HepG2 (cell line): ENCODE measurements around the gene TFEB. TPM values are rescaled to one million over a fixed set of nuclear protein-coding genes. Genes with fewer than 3 reads are reported as not detected.

Experiments used
- CSRNP1 ChIP-seq: sonication (generic); formaldehyde crosslinking; IDR thresholded peaks from 2 replicates; pipeline ENCODE4 v1.8.1; 2023; ENCODE audit warnings: mild to moderate bottlenecking, missing genetic modification reagents
- FOXO1 ChIP-seq: sonication (generic); formaldehyde crosslinking; IDR thresholded peaks from 2 replicates; pipeline ENCODE4 v1.4.0; 2020; ENCODE audit warnings: missing genetic modification reagents
- HCFC1 ChIP-seq: fragments of 150-350 bp; IDR thresholded peaks from 2 replicates; pipeline ENCODE4 v1.6.1; 2014; ENCODE audit warnings: low read depth, low read length
- HDAC2 ChIP-seq: sonication (generic); formaldehyde crosslinking; IDR thresholded peaks from 2 replicates; pipeline ENCODE4 v1.4.0; 2020; ENCODE audit warnings: missing genetic modification reagents
- LCORL ChIP-seq, 2 experiments: fragments of 450-650 bp in 1 of 2; sonication (generic) in 1 of 2; formaldehyde crosslinking in 1 of 2; IDR thresholded peaks; 2 replicates each; pipeline versions ENCODE4 v1.5.0 to v1.6.1; 2017 to 2020; ENCODE audit warnings: antibody characterized with exemption in 1 of 2, missing genetic modification reagents in 1 of 2
- PHB2 ChIP-seq: fragments of 450-650 bp; IDR thresholded peaks from 2 replicates; pipeline ENCODE4 v1.6.1; 2018; ENCODE audit not compliant: partially characterized antibody
- ZBTB49 ChIP-seq: sonication (generic); formaldehyde crosslinking; IDR thresholded peaks from 2 replicates; pipeline ENCODE4 v1.4.0; 2020; ENCODE audit warnings: missing genetic modification reagents, borderline replicate concordance
- polyA plus RNA-seq, 8 experiments: library from polyadenylated mRNA; depleted of rRNA in 3 of 8; stranded (reverse) in 7 of 8; unstranded in 1 of 8; fragments of >200 nt; fragmentation: Illumina TruSeq in 4 of 8; extraction: Trizol in 4 of 8; gene quantifications; 2 replicates each; pipeline versions ENCODE4 v1.2.1 to v1.2.3, GENCODE V29; 2011 to 2016; ENCODE audit warnings: low read depth in 4 of 8, missing spikeins in 1 of 8, mixed read lengths in 1 of 8; ENCODE audit not compliant: insufficient read depth in 1 of 8
- total RNA-seq, 5 experiments: library from RNA; depleted of rRNA; stranded (reverse); fragments of >200 nt; fragmentation: Illumina TruSeq; extraction: Trizol; gene quantifications; 2 replicates each; pipeline ENCODE4 v1.2.3, GENCODE V29; 2016; ENCODE audit warnings: low read depth in 1 of 5
- TF ChIP-seq, protein P1 (sequence below): sonication (generic); formaldehyde crosslinking; IDR thresholded peaks from 2 replicates; pipeline ENCODE4 v1.5.0; 2020; ENCODE audit warnings: mild to moderate bottlenecking, missing genetic modification reagents, borderline replicate concordance
- TF ChIP-seq, protein P2 (sequence below): sonication (generic); formaldehyde crosslinking; IDR thresholded peaks from 2 replicates; pipeline ENCODE4 v1.4.0; 2020; ENCODE audit warnings: mild to moderate bottlenecking, missing genetic modification reagents
- TF ChIP-seq, protein P3 (sequence below): sonication (generic); formaldehyde crosslinking; IDR thresholded peaks from 2 replicates; pipeline ENCODE4 v1.5.1; 2020; ENCODE audit warnings: mild to moderate bottlenecking, missing genetic modification reagents

Gene TFEB
- total and polyA plus RNA-seq, 2 of the 13 experiments (the other 11 are each of a cell fraction or from before 2014, with no cell fraction given): 13.3 to 18.7 TPM

- TF ChIP-seq, protein P1, sequence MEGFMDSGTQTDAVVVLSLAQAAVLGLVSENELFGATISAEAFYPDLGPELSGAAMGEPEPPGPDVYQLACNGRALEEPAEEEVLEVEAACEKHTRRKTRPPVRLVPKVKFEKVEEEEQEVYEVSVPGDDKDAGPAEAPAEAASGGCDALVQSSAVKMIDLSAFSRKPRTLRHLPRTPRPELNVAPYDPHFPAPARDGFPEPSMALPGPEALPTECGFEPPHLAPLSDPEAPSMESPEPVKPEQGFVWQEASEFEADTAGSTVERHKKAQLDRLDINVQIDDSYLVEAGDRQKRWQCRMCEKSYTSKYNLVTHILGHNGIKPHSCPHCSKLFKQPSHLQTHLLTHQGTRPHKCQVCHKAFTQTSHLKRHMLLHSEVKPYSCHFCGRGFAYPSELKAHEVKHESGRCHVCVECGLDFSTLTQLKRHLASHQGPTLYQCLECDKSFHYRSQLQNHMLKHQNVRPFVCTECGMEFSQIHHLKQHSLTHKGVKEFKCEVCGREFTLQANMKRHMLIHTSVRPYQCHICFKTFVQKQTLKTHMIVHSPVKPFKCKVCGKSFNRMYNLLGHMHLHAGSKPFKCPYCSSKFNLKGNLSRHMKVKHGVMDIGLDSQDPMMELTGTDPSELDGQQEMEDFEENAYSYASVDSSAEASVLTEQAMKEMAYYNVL (CRISPR knock-in tag): peak; percentile 96
- TF ChIP-seq HDAC2 (peak; percentile 91; the same call in 1 of the 2 replicates), CSRNP1 (CRISPR knock-in tag) (peak; percentile 80; the same call in 1 of the 2 replicates), PHB2 (no peak), ZBTB49 (CRISPR knock-in tag) (no peak), FOXO1 (peak; percentile 92), HCFC1 (no peak), LCORL (IDR thresholded peaks at IDR 0.05) (peak; percentile 55; the same call in 1 of the 2 replicates), LCORL (CRISPR knock-in tag; IDR thresholded peaks at IDR 0.05) (peak; percentile 98)
- TF ChIP-seq, protein P2, sequence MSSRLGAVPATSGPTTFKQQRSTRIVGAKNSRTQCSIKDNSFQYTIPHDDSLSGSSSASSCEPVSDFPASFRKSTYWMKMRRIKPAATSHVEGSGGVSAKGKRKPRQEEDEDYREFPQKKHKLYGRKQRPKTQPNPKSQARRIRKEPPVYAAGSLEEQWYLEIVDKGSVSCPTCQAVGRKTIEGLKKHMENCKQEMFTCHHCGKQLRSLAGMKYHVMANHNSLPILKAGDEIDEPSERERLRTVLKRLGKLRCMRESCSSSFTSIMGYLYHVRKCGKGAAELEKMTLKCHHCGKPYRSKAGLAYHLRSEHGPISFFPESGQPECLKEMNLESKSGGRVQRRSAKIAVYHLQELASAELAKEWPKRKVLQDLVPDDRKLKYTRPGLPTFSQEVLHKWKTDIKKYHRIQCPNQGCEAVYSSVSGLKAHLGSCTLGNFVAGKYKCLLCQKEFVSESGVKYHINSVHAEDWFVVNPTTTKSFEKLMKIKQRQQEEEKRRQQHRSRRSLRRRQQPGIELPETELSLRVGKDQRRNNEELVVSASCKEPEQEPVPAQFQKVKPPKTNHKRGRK: no peak
- TF ChIP-seq, protein P3, sequence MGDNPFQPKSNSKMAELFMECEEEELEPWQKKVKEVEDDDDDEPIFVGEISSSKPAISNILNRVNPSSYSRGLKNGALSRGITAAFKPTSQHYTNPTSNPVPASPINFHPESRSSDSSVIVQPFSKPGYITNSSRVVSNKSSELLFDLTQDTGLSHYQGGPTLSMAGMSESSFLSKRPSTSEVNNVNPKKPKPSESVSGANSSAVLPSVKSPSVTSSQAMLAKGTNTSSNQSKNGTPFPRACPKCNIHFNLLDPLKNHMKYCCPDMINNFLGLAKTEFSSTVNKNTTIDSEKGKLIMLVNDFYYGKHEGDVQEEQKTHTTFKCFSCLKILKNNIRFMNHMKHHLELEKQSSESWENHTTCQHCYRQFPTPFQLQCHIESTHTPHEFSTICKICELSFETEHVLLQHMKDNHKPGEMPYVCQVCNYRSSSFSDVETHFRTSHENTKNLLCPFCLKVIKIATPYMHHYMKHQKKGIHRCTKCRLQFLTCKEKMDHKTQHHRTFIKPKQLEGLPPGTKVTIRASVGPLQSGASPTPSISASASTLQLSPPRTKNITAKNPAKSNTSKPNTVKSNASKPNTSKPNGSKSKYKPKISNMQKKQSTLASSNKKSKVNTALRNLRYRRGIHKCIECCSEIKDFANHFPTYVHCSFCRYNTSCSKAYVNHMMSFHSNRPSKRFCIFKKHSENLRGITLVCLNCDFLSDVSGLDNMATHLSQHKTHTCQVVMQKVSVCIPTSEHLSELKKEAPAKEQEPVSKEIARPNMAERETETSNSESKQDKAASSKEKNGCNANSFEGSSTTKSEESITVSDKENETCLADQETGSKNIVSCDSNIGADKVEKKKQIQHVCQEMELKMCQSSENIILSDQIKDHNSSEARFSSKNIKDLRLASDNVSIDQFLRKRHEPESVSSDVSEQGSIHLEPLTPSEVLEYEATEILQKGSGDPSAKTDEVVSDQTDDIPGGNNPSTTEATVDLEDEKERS (CRISPR knock-in tag): peak; percentile 93
These were observed 12.1 kb upstream of the TFEB start, which contains the start of gene PGC (continued) for GRCh38 chr6:41747256-41748101.
